Mesodermal cell (in vitro differentiated cells): ENCODE measurements around the gene DPM3.

ENCODE experiments used
- H3K27ac ChIP-seq: 2 replicates; pipeline ENCODE4 v1.7.0; 2013; ENCODE audit warnings: mild to moderate bottlenecking, low read depth, low read length, moderate library complexity; ENCODE audit not compliant: severe bottlenecking
- H3K36me3 ChIP-seq: 2 replicates; pipeline ENCODE4 v1.7.1; 2013; ENCODE audit warnings: mild to moderate bottlenecking, low read length, moderate library complexity; ENCODE audit not compliant: control insufficient read depth, insufficient read depth
- H3K4me1 ChIP-seq: one replicate; pipeline ENCODE4 v1.7.1; 2013; ENCODE audit warnings: mild to moderate bottlenecking, low read length; ENCODE audit not compliant: insufficient read depth, control insufficient read depth, poor library complexity, severe bottlenecking
- H3K4me3 ChIP-seq: 2 replicates; pipeline ENCODE4 v1.7.0; 2013; ENCODE audit warnings: low read length, control low read depth, mild to moderate bottlenecking; ENCODE audit not compliant: insufficient read depth, poor library complexity, severe bottlenecking; ENCODE audit errors: extremely low read depth
- H3K9me3 ChIP-seq: 2 replicates; pipeline ENCODE4 v1.7.1; 2013; ENCODE audit warnings: mild to moderate bottlenecking, low read length, moderate library complexity; ENCODE audit not compliant: control insufficient read depth
- WGBS, 2 experiments: methylation state at CpG; one replicate each; pipeline ENCODE4 v1.1.5; 2013; ENCODE audit warnings: missing lambda C conversion rate in 2 of 2; ENCODE audit not compliant: insufficient coverage in 2 of 2; 5-methylcytosine and 5-hydroxymethylcytosine counted together

DPM3 gene

DNA sequence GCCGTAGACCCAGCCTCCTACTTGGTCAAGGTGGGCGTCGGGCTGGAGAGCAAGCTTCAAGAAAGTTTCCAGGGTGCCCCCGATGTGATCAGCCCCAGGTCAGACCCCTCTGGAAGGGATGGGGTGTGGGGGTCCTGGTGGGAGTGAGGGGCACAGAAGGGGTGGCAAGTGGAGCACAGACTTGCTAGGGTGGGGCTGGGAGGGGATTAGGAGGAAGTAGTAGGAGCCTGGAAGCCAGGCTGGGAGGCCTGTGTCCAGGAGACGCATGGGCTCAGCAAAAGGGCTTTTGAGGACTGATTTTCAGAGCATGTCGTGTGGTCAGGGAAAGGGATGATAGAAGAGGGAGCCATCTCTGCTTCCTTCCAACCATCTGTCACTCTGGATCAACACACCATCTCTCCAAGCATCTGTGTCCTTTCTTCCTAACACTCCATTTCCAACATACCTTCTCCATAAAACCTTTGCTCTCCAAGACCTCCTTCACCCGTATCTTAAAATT lies 41.8 kb upstream of the DPM3 start:
- peaks cover 57% of the 10 kb centered on the region for H3K36me3 ChIP-seq
- no peak overlapping the region for H3K27ac ChIP-seq
- H3K9me3 ChIP-seq = no peaks in the 10 kb centered on the region
- no peaks in the 10 kb centered on the region for H3K4me1 ChIP-seq
- 90 to 100% methylated on average over 2 to 7 of the region's 7 CpGs for WGBS, 2 experiments
- no peak overlapping the region for H3K4me3 ChIP-seq

DNA sequence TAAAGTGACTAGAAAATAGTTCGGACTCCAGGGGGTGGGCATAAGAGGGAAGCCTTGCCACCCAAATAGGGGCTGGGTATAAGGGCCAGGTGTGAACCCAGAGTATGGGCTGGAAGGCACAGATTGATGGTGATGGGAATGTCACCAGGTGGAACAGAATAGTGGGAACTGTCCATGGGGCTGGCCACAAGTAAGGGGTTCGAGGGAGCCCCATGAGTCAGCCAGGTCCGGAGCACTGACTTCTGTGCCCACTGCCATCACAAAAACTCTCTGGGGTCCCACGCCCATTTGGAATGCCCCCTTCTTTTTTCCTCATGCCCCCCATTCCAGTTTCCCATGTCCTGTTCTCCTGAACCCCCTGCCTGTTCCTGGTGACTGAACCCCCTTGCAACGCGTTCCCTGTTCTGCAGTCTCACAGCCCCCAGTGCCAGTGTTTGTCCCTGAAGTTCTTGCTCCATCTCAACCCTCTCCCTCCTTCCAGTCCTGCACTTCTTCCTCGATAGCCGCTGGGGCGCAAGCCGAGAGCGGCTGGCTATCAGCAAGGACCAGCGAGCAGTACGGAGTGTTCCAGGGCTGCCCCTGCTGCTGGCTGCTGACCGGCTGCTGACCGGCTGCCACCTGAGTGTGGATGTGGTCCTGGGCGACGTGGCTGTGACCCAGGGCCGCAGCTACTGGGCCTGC lies 41.2 kb upstream of the DPM3 start:
- no peaks in the 10 kb centered on the region for H3K4me1 ChIP-seq
- no peaks in the 10 kb centered on the region for H3K9me3 ChIP-seq
- WGBS, 2 experiments = 96% methylated on average over 14 to 16 of the region's 18 CpGs
- H3K4me3 ChIP-seq = no peak overlapping the region
- H3K27ac ChIP-seq = no peak overlapping the region
- H3K36me3 ChIP-seq = peaks cover 61% of the 10 kb centered on the region

DNA sequence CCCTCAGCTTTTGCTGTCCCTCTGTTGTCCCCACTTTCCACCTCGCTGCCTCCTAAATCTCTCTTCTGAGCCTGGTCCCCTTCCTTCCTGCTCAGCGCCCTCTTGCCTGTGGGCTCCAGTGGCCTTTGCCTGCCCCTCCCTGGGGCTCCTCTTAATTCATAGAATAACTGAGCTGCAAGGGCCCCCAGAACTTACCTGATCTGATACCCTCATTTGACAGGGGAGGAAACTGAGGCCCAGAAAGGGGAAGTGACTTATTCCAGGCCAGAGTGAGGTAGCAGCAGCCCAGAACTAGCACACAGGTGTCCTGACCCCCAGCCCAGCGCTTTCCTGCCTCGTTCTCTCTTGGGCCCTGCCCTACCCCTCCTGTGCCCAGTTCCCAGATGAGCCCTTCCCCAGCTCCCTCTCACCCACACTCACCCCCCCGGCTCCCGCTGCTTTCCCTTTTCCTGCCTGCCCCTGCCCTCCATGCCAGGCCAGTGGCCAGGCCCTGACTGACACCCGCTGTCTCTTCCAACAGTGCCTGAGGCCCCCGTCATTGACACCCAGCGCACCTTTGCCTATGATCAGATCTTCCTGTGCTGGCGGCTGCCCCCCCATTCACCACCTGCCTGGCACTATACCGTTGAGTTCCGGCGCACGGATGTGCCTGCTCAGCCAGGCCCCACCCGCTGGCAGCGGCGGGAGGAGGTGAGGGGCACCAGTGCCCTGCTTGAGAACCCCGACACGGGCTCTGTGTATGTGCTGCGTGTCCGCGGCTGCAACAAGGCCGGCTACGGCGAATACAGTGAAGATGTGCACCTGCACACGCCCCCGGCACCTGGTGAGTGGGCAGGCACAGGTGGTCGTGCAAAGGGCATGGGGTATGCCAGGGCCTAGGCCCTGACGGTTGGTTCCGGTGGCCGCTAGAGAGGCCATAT lies 39.0 kb upstream of the DPM3 start:
- H3K36me3 ChIP-seq = peaks cover 55% of the 10 kb centered on the region
- H3K4me3 ChIP-seq = no peak overlapping the region
- no peaks in the 10 kb centered on the region for H3K4me1 ChIP-seq
- H3K27ac ChIP-seq = no peak overlapping the region
- WGBS, 2 experiments = 95 to 97% methylated on average over 30 to 31 of the region's 31 CpGs
- H3K9me3 ChIP-seq = no peaks in the 10 kb centered on the region

DNA sequence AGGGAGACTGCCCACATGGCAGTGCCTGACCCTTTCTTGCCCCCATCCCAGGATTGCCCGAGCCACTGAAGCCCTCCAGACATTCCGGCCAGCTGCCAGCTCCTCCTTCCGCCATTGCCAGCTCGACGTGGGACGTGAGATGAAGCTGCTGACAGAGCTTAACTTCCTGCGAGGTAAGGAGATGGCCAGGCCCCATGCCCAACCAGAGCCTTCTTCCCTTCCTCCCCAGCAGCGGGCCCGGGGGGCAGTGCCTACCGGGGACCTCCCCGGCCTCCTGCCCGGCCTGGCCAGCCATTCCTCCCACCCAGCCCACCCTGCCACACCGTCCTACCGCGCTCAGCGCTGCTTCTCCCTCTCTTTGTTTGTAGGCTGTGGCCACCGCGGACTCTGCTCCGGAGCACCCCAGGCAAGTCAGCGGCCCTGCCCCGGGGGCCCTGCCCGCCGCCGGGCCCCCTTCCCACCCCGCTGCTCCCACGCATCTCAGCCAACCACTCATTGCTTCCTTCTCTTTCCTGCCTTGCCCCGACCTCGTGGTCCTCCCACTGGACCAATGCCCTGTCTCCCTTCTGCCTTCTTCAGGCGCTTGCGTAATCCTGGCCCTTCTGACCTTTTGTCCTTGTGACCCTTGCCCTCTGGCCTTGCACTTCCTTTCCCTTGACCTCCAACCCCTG lies 38.2 kb upstream of the DPM3 start:
- H3K36me3 ChIP-seq = peaks cover 49% of the 10 kb centered on the region
- H3K4me3 ChIP-seq = no peak overlapping the region
- WGBS, 2 experiments = 95 to 97% methylated on average over 23 to 30 of the region's 30 CpGs
- H3K9me3 ChIP-seq = no peaks in the 10 kb centered on the region
- H3K4me1 ChIP-seq = no peaks in the 10 kb centered on the region
- H3K27ac ChIP-seq = no peak overlapping the region

DNA sequence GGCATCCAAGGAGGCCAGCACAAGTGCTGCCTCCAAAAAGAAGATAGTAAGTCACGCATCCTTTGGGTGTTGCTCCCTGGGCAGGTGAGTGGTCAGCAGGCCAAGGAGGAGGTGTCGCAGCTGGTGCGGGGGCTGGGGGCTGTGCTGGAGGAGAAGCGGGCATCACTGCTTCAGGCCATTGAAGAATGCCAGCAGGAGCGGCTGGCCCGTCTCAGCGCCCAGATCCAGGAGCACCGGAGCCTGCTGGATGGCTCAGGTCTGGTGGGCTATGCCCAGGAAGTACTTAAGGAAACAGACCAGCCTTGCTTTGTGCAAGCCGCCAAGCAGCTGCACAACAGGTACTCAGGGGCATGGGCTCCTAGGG lies 37.6 kb upstream of the DPM3 start:
- Histone ChIP-seq H3K4me1 (no peaks in the 10 kb centered on the region), H3K9me3 (no peaks in the 10 kb centered on the region), H3K4me3 (no peak overlapping the region), H3K36me3 (peaks cover 47% of the 10 kb centered on the region), H3K27ac (no peak overlapping the region)
- WGBS, 2 experiments = 90 to 91% methylated on average over 8 to 9 of the region's 9 CpGs

DNA sequence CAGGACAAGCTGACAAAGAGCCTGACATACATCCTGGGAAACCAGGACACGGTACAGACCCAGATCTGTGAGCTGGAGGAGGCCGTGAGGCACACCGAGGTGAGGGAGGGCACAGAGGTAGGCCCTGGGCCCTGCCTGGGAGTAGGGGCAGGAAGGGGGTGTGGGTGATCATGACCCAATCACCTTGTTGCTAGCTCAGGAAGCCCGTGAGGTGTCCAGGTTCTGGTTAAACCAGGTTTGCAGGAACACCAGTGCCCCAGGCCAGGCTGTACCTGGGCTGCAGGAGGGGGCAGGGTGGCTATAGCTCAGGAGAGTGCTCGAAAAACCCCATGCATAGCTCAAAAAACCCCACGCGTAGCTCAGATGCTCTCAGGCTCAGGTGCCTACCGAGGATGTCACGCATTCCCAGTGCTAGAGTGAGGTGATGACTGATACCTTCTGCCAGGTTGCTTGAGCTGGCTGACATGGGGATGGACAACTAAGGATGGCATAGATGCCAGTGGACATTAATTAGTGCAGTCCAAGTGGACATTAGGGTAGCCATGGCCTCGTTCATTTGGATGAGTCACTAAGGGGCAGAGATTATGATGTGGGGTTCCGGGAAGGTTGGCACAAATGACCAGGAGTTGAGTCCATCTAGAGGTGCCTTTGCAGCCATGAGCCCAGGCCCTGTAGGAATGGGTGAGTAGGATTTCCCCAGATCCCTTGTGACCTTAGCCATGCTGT lies 37.0 kb upstream of the DPM3 start:
- H3K4me3 ChIP-seq = no peak overlapping the region
- H3K36me3 ChIP-seq = peaks cover 47% of the 10 kb centered on the region
- H3K9me3 ChIP-seq = no peaks in the 10 kb centered on the region
- WGBS, 2 experiments = 85 to 93% methylated on average over 10 to 11 of the region's 11 CpGs
- H3K27ac ChIP-seq = no peak overlapping the region
- no peaks in the 10 kb centered on the region for H3K4me1 ChIP-seq

DNA sequence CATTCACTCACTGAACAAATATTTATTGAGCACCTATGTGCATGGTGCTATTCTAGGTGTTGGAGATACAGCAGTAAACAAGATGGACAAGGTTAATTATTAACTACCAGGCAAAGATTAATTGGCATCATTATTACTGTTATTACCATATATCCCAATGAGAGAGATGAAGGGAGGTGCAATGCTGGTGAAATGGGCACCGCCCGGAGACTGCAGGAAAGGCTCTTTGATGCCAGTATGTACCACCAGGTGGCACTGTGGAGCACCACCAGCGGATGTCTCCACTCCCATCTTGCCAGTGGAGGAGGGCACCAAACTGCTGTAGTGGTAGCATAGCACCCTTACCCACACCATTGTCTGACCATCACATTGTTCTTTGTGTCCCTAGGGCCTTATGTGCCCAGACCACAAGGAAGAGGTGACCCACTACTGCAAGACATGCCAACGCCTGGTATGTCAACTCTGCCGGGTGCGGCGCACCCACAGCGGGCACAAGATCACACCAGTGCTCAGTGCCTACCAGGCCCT lies 36.3 kb upstream of the DPM3 start:
- WGBS, 2 experiments = 54 to 92% methylated on average over 5 of the region's 8 CpGs
- Histone ChIP-seq H3K36me3 (peaks cover 47% of the 10 kb centered on the region), H3K27ac (no peak overlapping the region), H3K4me1 (peaks cover 7% of the 10 kb centered on the region), H3K4me3 (no peak overlapping the region), H3K9me3 (no peaks in the 10 kb centered on the region)

DNA sequence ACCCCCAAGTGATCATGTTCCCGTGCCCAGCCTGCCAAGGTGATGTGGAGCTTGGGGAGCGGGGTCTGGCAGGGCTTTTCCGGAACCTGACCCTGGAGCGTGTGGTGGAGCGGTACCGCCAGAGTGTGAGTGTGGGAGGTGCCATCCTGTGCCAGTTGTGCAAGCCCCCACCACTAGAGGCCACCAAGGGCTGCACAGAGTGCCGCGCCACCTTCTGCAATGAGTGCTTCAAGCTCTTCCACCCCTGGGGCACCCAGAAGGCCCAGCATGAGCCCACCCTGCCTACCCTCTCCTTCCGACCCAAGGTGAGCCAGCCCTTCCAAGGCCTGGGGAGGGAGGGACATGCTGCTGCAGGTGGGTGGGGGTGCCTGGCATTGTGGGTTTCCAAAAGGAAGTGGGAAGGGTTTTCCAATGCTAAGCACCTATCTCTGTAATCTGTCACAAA lies 35.6 kb upstream of the DPM3 start:
- no peaks in the 10 kb centered on the region for H3K9me3 ChIP-seq
- H3K27ac ChIP-seq = no peak overlapping the region
- peaks cover 47% of the 10 kb centered on the region for H3K36me3 ChIP-seq
- peaks cover 7% of the 10 kb centered on the region for H3K4me1 ChIP-seq
- 100% methylated on average over 2 to 7 of the region's 9 CpGs for WGBS, 2 experiments
- H3K4me3 ChIP-seq = no peak overlapping the region

DNA sequence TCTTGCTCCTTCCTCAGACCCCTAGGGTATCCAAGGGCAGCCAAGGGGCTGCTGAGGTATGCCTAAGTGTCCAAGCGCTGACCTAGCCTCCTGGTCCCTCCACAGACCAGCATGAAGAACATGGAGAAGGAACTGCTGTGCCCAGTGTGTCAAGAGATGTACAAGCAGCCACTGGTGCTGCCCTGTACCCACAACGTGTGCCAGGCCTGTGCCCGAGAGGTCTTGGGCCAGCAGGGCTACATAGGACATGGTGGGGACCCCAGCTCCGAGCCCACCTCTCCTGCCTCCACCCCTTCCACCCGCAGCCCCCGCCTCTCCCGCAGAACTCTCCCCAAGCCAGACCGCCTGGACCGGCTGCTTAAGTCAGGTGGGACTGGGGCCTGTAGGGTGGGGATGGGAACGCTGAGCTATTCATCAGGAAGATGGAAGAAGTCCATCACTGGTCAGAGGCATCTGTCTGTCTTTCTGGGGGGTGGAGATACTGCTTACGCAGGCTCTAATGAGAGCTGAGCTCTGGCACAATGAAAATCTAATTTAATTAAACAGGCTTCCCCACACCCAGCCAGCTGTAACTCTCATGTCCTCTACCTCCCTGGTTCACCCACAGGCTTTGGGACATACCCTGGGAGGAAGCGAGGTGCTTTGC lies 35.1 kb upstream of the DPM3 start:
- Histone ChIP-seq H3K4me1 (peaks cover 7% of the 10 kb centered on the region), H3K4me3 (peak overlapping the region; percentile 90), H3K9me3 (no peaks in the 10 kb centered on the region), H3K36me3 (peaks cover 51% of the 10 kb centered on the region), H3K27ac (no peak overlapping the region)
- 82 to 86% methylated on average over 5 to 6 of the region's 12 CpGs for WGBS, 2 experiments
